Loucy (cell line): ENCODE results near the gene LIMK2.

Experiments
- CTCF ChIP-seq: fragments of 200-600 bp; sonication (generic); conservative IDR thresholded peaks from 2 replicates; pipeline ENCODE4 v1.5.1; 2014; ENCODE audit warnings: mild to moderate bottlenecking, antibody characterized with exemption, low read length
- EZH2phosphoT487 ChIP-seq: fragments of 200-600 bp; IDR thresholded peaks from 2 replicates; pipeline ENCODE4 v1.6.1; 2018; ENCODE audit warnings: antibody characterized with exemption, mild to moderate bottlenecking, moderate library complexity, borderline replicate concordance

- TF ChIP-seq EZH2phosphoT487, result no peak
- peak; percentile 86 for TF ChIP-seq CTCF
Observed at GRCh38 chr22:31211862-31212730, at the start of gene LIMK2.
